ENCODE measurements around the gene PPP2R5A.

DNA sequence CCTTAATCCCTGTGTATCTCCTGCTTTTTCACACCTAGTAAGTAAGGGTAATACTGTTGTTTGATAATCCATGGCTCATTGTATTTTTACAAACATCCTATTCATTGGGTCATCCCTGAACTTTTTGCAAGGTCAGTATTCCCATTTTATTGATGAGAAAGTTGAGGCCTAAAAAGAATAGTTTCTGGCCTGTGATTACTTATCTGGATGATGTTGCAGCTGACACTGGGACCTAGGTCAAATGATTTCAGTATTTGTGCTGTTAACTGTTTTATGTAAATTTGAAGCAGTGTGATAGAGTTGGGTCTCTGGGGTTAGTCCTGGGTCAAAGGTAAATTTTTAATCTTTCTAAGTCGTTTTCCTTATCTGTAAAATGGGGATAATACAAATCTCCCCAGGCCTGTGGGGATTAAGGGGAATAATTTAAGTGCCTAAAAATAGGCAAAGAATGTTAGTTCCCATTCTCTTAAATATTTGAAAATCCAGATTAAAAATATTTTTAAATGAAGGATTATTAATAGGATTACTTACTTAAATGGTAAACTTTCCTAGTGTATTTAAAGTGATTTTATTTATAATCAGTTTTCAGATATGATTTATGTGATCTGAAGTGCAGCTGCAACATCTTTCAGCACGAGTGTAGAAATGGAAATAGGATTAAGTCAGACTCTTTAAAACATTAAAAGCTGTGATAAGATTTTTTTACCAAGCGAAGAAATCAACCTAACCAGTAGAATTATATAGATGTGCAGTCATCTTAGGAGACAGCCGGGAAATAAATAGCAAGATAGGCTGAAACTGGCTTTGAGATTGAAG, 4.3 kb downstream of the PPP2R5A start:
- TF ChIP-seq POLR2A (IDR thresholded peaks at IDR 0.05; ENCODE audit: low read depth): no peak
- TF ChIP-seq, protein P1, sequence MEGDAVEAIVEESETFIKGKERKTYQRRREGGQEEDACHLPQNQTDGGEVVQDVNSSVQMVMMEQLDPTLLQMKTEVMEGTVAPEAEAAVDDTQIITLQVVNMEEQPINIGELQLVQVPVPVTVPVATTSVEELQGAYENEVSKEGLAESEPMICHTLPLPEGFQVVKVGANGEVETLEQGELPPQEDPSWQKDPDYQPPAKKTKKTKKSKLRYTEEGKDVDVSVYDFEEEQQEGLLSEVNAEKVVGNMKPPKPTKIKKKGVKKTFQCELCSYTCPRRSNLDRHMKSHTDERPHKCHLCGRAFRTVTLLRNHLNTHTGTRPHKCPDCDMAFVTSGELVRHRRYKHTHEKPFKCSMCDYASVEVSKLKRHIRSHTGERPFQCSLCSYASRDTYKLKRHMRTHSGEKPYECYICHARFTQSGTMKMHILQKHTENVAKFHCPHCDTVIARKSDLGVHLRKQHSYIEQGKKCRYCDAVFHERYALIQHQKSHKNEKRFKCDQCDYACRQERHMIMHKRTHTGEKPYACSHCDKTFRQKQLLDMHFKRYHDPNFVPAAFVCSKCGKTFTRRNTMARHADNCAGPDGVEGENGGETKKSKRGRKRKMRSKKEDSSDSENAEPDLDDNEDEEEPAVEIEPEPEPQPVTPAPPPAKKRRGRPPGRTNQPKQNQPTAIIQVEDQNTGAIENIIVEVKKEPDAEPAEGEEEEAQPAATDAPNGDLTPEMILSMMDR (IDR thresholded peaks at IDR 0.05): no peak
